KBM-7 (cell line): ENCODE results near the gene CENPF.

Source experiments
- DNase-seq: peaks from one replicate; pipeline ENCODE4 v3.0.0-alpha.2; 2015
- in situ Hi-C: fragments of 300-500 bp; cut with MboI; formaldehyde crosslinking; loops from 2 replicates; pipeline ENCODE4 v1.14.3; 2020; ENCODE audit warnings: low sequenced_read_pairs, low pct_unique_long_range_greater_than_20kb, mixed read lengths

The CENPF gene

GRCh38 chr1:214685906-214686305, 82.9 kb downstream of the CENPF start:
- in situ Hi-C loops = no loop called here
- DNase-seq = no peak

DNA sequence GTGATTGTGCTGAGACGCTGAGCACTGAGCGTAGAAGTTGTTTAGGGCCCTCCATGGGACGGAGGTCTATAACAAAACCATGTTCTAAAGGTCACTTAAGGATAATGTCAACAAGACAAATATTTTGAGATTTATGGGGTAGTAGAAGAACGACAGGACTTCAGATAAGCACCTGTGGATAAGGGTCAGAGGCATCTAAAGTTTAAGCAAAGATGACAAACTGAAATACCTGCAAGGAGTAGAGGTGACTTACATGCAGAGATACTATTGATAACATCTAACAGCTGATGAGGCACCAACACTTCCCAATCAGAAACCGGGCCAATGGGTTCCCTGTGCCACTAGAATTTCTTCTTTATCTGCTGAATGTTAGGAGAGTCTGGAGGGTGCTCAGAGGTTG, 83.5 kb downstream of the CENPF start:
- no peak for DNase-seq
- in situ Hi-C loops = no loop called here

DNA sequence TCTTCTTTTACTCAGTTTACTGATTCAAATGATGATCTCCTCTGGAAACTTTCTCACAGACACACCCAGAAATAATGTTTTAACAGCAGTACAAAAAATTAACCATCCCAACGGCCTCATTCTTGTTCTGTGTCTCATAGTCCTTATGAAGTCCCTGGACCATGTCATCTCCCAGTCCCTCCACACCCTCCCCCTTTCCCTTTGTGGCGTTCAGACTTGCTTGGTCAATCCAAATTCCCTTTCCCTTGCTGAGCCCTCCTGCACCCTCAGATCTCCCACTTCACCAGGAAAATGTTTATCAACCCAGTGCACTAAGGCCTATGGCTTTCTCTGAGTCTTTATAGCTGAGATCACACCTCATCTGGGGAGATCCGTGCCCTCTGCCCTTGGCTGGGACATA, 85.9 kb downstream of the CENPF start:
- in situ Hi-C loops = no loop called here
- DNase-seq = no peak

DNA sequence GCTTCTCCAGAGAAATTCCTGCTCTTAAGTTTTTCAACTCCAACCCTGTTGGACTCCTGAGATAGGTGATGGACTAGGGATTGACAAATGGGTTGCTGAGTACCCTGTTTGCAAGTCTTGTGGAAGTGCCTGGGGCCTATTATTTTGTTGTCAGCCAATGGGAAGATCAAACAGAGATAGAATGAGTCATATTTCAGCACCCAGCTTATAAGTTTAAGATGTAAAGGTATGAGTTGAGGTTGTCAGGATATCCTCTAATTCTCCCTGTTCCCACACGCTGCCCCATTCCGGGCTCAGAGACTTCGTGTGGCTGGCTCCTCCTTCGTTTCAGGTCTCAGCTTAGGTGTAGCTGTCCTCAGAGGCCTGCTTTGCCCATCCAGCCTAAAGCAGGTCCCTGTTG, 91.8 kb downstream of the CENPF start:
- in situ Hi-C loops = no loop called here
- no peak for DNase-seq

- in situ Hi-C loops = no loop called here
- DNase-seq = no peak
Measured at GRCh38 chr1:214698559-214698958, 95.6 kb downstream of the CENPF start.

- in situ Hi-C loops = no loop called here
- no peak for DNase-seq
Measured at GRCh38 chr1:214700437-214700836, 97.4 kb downstream of the CENPF start.

DNA sequence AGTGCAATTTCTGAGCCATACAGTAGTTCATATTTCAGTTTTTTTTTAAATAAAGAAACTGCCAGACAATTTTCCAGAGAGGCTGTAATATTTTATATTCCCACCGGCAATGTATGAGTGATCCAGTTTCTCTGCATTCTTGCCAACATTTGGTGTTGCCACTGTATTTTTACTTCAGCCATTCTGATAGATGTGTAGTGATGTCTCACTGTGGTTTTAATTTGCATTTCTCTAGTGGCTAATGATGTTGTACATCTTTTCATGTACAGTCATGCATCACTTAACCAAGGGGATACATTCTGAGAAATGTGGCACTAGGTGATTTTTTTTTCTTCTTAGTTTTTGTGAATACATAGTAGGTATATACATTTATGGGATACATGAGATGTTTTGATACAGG, 99.6 kb downstream of the CENPF start:
- in situ Hi-C loops = no loop called here

DNA sequence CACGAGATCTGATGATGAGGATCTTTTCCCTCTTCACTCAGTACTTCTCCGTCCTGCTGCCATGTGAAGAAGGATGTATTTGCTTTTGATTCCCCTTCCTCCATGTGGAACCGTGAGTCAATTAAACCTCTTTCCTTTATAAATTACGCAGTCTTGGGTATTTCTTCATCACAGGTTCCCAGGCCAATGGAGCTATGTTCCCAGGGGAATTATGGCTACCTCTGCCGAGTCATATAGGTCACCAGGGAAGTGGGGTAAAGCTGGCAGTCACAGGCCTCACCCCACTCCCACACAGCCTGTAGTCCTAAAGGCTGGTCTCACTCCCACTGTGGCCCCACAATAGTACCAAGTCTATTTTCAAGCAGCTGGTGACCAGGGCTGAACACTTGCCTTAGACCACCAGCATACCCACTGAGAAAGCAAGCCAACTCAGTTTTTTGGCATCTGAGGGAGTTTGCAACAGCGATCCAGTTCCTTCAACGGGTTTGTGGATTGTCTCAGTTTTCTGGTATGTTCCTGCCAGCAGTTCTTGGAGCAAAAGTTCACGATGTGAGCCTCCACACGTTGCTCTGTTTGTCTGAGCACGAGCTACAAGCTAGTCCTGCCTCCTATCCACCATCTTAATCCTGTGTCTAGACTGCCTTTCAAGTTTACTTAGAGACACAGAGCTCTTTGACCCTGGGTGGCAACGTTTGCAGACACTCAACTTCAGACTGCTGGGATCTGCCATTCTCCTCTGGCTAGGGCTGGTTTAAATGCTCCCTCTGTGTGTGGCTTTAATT, 104.5 kb downstream of the CENPF start:
- in situ Hi-C loops = no loop called here
- DNase-seq = no peak

More for the DNA sequence above, 99.6 kb downstream of the CENPF start:
- no peak for DNase-seq

GRCh38 chr1:214708321-214708955, 105.4 kb downstream of the CENPF start:
- no peak for DNase-seq
- in situ Hi-C loops = no loop called here

GRCh38 chr1:214709241-214709640, 106.2 kb downstream of the CENPF start:
- in situ Hi-C loops = no loop called here
- no peak for DNase-seq

- no peak for DNase-seq
- in situ Hi-C loops = no loop called here
Measured at GRCh38 chr1:214712737-214713136, 109.7 kb downstream of the CENPF start.
